Esophagus squamous epithelium (tissue), 4 donors: ENCODE measurements around the gene EDC4.

Experiments
- CTCF ChIP-seq, 6 experiments: fragments of 450-650 bp in 4 of 6; fragments of 200-600 bp in 2 of 6; sonication (generic) in 2 of 6; IDR thresholded peaks; one replicate each; pipeline ENCODE4 v1.5.1; 2016 to 2019; ENCODE audit warnings: antibody characterized with exemption in 6 of 6, mild to moderate bottlenecking in 4 of 6, moderate library complexity in 4 of 6
- POLR2A ChIP-seq, 4 donors: fragments of 450-650 bp; IDR thresholded peaks; one replicate each; pipeline ENCODE4 v1.6.1; 2017; ENCODE audit warnings: antibody characterized with exemption in 4 of 4, mild to moderate bottlenecking in 4 of 4, moderate library complexity in 3 of 4

DNA sequence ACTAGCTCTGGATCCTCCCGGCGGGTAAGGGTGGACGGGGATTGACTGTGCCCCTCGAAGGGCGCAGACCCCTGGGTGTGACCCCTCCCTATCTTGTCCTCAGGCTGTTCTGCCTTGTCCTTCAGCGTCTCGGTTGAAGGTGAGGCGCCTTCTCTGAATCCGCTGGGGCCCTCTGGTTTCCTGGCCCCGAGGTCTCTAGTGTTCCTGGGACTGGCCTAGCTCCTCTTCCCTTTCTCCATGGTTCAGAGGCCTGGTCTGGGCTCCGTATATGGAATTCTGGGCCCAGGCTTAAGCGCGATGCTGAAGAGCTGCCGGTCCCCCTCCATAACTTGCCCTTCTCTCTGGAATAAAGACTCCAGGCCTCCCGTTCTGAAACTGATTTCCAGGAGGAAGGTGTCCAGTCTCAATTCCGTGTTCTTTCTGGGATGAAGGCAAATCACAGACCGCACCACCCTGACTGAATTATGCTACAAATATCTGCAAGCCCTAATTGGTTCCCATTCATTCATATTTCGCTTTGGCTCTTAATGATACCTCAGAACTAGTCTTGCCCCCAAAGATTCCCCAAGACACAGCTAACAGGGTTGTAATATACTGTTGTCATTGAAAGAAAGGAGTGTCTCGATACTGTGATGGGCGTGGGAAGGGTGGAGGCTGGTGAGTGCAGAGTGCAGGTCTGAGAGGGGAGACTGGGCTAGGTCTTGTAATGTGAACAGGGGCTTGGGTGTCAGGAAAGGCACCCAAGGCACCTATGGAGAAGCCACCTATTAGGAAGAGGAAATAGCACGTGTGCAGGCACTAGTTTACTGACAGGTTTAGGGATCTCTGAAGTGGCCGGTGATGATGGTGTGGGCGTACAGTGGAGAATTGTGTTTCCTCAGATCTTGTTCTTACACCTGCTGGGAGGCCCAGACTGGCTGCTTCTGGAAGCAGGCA is 851 bp downstream of the EDC4 start:
- no peak for TF ChIP-seq CTCF (IDR thresholded peaks at IDR 0.05)
- no peak for TF ChIP-seq POLR2A (IDR thresholded peaks at IDR 0.05)
